Panc1 (cell line): ENCODE results near the gene MCM7. TPM values are rescaled to one million over a fixed set of nuclear protein-coding genes. Genes with fewer than 3 reads are reported as not detected.

Experiments
- ATAC-seq: fragments of 200-7000 bp; cut with Tn5 transposase; 2 replicates; pipeline ENCODE4 v1.9.1; 2020; ENCODE audit warnings: mild to moderate bottlenecking, moderate library complexity
- BruUV-seq: library from RNA; stranded (reverse); fragments of 400-500 nt; replicated peaks from 2 replicates; lab custom pipeline; 2021; lab: Mats Ljungman, UMichigan
- CTCF ChIA-PET: fragments of 300-600 bp; sonication (Branson Sonifier 250); formaldehyde crosslinking; loops from one replicate; lab custom pipeline; 2022; ENCODE audit warnings: antibody characterized with exemption; lab: Charles Lee
- POLR2A ChIA-PET: fragments of 300-600 bp; sonication (Branson Sonifier 250); formaldehyde crosslinking; loops from one replicate; lab custom pipeline; 2022; ENCODE audit warnings: antibody characterized with exemption; lab: Charles Lee
- DNase-seq: peaks from one replicate; pipeline ENCODE4 v3.0.0-alpha.2; 2010; ENCODE audit warnings: low read depth, low spot score
- H3K27ac ChIP-seq: 2 replicates; pipeline ENCODE4 v1.5.1; 2011; ENCODE audit warnings: mild to moderate bottlenecking, low read length, inconsistent platforms
- H3K27me3 ChIP-seq: fragments of 200-500 bp; sonication (Bioruptor generic); 2 replicates; pipeline ENCODE4 v1.6.0; 2014; ENCODE audit warnings: low read length, inconsistent platforms; ENCODE audit not compliant: control insufficient read depth, insufficient read depth
- H3K36me3 ChIP-seq: fragments of 200-500 bp; sonication (Bioruptor generic); 2 replicates; pipeline ENCODE4 v1.5.1; 2014; ENCODE audit warnings: inconsistent platforms, mild to moderate bottlenecking, low read length, moderate library complexity; ENCODE audit not compliant: control insufficient read depth, insufficient read depth
- H3K4me1 ChIP-seq: 2 replicates; pipeline ENCODE4 v1.5.1; 2011; ENCODE audit warnings: inconsistent platforms, mild to moderate bottlenecking, low read length, moderate library complexity; ENCODE audit not compliant: control insufficient read depth, insufficient read depth
- H3K4me3 ChIP-seq, 2 experiments: 2 replicates each; pipeline ENCODE4 v1.5.1; 2011 to 2012; ENCODE audit warnings: low read depth in 2 of 2, low read length in 2 of 2, mild to moderate bottlenecking in 2 of 2, inconsistent platforms in 1 of 2, moderate library complexity in 1 of 2
- H3K9me3 ChIP-seq: fragments of 200-500 bp; sonication (Bioruptor generic); 2 replicates; pipeline ENCODE4 v1.5.1; 2014; ENCODE audit warnings: low read depth, mild to moderate bottlenecking, inconsistent platforms, low read length, moderate library complexity; ENCODE audit not compliant: control insufficient read depth, insufficient read depth
- CTCF ChIP-seq: fragments of 450-650 bp; IDR thresholded peaks from 2 replicates; pipeline ENCODE4 v1.5.1; 2017; ENCODE audit warnings: mild to moderate bottlenecking
- POLR2AphosphoS5 ChIP-seq: IDR thresholded peaks from 2 replicates; pipeline ENCODE4 v1.6.1; 2012; ENCODE audit warnings: mild to moderate bottlenecking, low read depth, low read length, moderate library complexity
- REST ChIP-seq, 2 experiments: IDR thresholded peaks; 2 replicates each; pipeline ENCODE4 v1.6.1; 2011 to 2012; ENCODE audit warnings: low read depth in 2 of 2, control low read depth in 1 of 2, low read length in 1 of 2, mild to moderate bottlenecking in 1 of 2, moderate library complexity in 1 of 2; ENCODE audit not compliant: insufficient read depth in 1 of 2
- SIN3A ChIP-seq: IDR thresholded peaks from 2 replicates; pipeline ENCODE4 v1.6.1; 2012; ENCODE audit warnings: low read depth, mild to moderate bottlenecking, low read length, moderate library complexity, borderline replicate concordance; ENCODE audit not compliant: insufficient read depth
- TCF7L2 ChIP-seq: IDR thresholded peaks from 2 replicates; pipeline ENCODE4 v1.6.1; 2011; ENCODE audit warnings: mild to moderate bottlenecking, low read depth, low read length, inconsistent platforms
- in situ Hi-C: cut with HindIII; loops from 2 replicates; pipeline ENCODE4 v1.10.0; 2016; ENCODE audit warnings: low sequenced_read_pairs, low pct_unique_long_range_greater_than_20kb
- intact Hi-C: fragments of 100-400 bp; cut with micrococcal nuclease; formaldehyde crosslinking; loops from one replicate; pipeline ENCODE4 v1.10.0; 2022; ENCODE audit not compliant: unreplicated experiment
- total RNA-seq: library from RNA; stranded (reverse); gene quantifications from one replicate; pipeline ENCODE4 v1.2.1, GENCODE V29; 2021; ENCODE audit not compliant: unreplicated experiment

The MCM7 gene
- total RNA-seq, 1 experiment from 2014 or later, result 258 TPM

- TF ChIP-seq CTCF (no peak), POLR2AphosphoS5 (no peak), REST (IDR thresholded peaks at IDR 0.05; ENCODE audit: insufficient read depth in 1 of 2, low read depth in 2 of 2, low read length in 1 of 2) (no peak), SIN3A (no peak)
- Histone ChIP-seq H3K27me3 (no peaks in the 10 kb centered on the region), H3K27ac (peak overlapping the region; percentile 97), H3K36me3 (peaks cover 2% of the 10 kb centered on the region; the same call in 1 of the 2 replicates), H3K4me3 (peak overlapping the region; percentile 82 to 98), H3K9me3 (no peaks in the 10 kb centered on the region), H3K4me1 (peaks cover 22% of the 10 kb centered on the region)
- intact Hi-C loops (no loop called here), in situ Hi-C loops (no loop called here)
- no peak for DNase-seq
- POLR2A ChIA-PET, result interaction anchor here (0.7 to 0.9 kb wide), 2 partner anchors 24 to 26 kb away, joined by 3 to 15 read pairs; no protein-coding TSS in a partner anchor
- BruUV-seq, result TSS peak; percentile 92
- CTCF ChIA-PET, result interaction anchor here (0.7 kb wide), 1 partner anchor 23 kb away, joined by 6 read pairs; the partner anchor contains the start of gene LAMTOR4
- peak; percentile 46 for ATAC-seq
Measured at GRCh38 chr7:100126239-100126930, 25.2 kb upstream of the MCM7 start.

GRCh38 chr7:100124301-100125230, 23.4 kb upstream of the MCM7 start:
- ATAC-seq (no peak), DNase-seq (no peak)
- TF ChIP-seq REST (IDR thresholded peaks at IDR 0.05; ENCODE audit: insufficient read depth in 1 of 2, low read depth in 2 of 2, low read length in 1 of 2) (no peak), TCF7L2 (no peak), SIN3A (no peak), CTCF (no peak), POLR2AphosphoS5 (no peak)
- no peaks in the 10 kb centered on the region for H3K9me3 ChIP-seq
- H3K27ac ChIP-seq, result no peak overlapping the region
- peaks cover 2% of the 10 kb centered on the region; the same call in 1 of the 2 replicates for H3K36me3 ChIP-seq
- in situ Hi-C loops (no loop called here), intact Hi-C loops (no loop called here)
- BruUV-seq, result TSS peak; percentile 57
- ChIA-PET POLR2A (interaction anchor here (0.6 to 1.0 kb wide), 5 partner anchors 24 to 108 kb away, joined by 3 to 11 read pairs (median 4); no protein-coding TSS in a partner anchor), CTCF (interaction anchor here (0.5 to 1.2 kb wide), 2 partner anchors 23 to 93 kb away, joined by 3 to 5 read pairs; no protein-coding TSS in a partner anchor)
- peaks cover 27% of the 10 kb centered on the region for H3K4me1 ChIP-seq
- no peak overlapping the region for H3K4me3 ChIP-seq
- H3K27me3 ChIP-seq, result no peaks in the 10 kb centered on the region
